Breast epithelium (tissue), 3 donors: ENCODE data around the gene ST7L.
A peak's percentile ranks its signal among the peaks of the same experiment; 100 is the strongest.

Experiments used
- CTCF ChIP-seq, 3 donors: fragments of 450-650 bp; IDR thresholded peaks; one replicate each; pipeline ENCODE4 v1.5.1; 2016 to 2017; ENCODE audit warnings: antibody characterized with exemption in 3 of 3, mild to moderate bottlenecking in 3 of 3, moderate library complexity in 3 of 3
- POLR2A ChIP-seq: fragments of 450-650 bp; IDR thresholded peaks from one replicate; pipeline ENCODE4 v1.6.1; 2016; ENCODE audit warnings: antibody characterized with exemption, mild to moderate bottlenecking, moderate library complexity
- POLR2AphosphoS5 ChIP-seq, 3 donors: sonication (generic); formaldehyde crosslinking; IDR thresholded peaks; one replicate each; pipeline ENCODE4 v1.6.1; 2017; ENCODE audit warnings: antibody characterized with exemption in 3 of 3

- peak in 2 of 3 donors; percentile 20 to 27 for TF ChIP-seq CTCF (IDR thresholded peaks at IDR 0.05)
- no peak for TF ChIP-seq POLR2AphosphoS5 (IDR thresholded peaks at IDR 0.05)
- TF ChIP-seq POLR2A = no peak
These were observed 4.4 kb downstream of the ST7L start for GRCh38 chr1:112614460-112615065.
